HG02938 (cell line): ENCODE results near the gene IHH.

ENCODE experiments used
- ATAC-seq: cut with Tn5 transposase; IDR thresholded peaks from one replicate; pipeline ENCODE4 v1.9.1; 2021; ENCODE audit warnings: mild to moderate bottlenecking, moderate library complexity; ENCODE audit not compliant: unreplicated experiment

IHH gene

GRCh38 chr2:219060821-219061791 lies at the start of gene IHH:
IHH (minus strand) TSS chr2:219060921; CDS start chr2:219060467, 454 bp downstream.
- no peak for ATAC-seq

GRCh38 chr2:219109471-219109870 lies 48.8 kb upstream of the IHH start:
- ATAC-seq = no peak

GRCh38 chr2:219107758-219108157 lies 47.0 kb upstream of the IHH start:
- ATAC-seq = no peak

- ATAC-seq = no peak
Measured at GRCh38 chr2:219106251-219106650, 45.5 kb upstream of the IHH start.

GRCh38 chr2:219104107-219105035 lies 43.6 kb upstream of the IHH start:
- ATAC-seq = no peak

GRCh38 chr2:219099329-219099728 lies 38.6 kb upstream of the IHH start:
- no peak for ATAC-seq

- no peak for ATAC-seq
Measured at GRCh38 chr2:219095406-219095935, 34.8 kb upstream of the IHH start.

GRCh38 chr2:219094171-219094570 lies 33.5 kb upstream of the IHH start:
- no peak for ATAC-seq

GRCh38 chr2:219090436-219091299 lies 29.9 kb upstream of the IHH start:
- ATAC-seq = no peak

- no peak for ATAC-seq
Measured at GRCh38 chr2:219089330-219089729, 28.6 kb upstream of the IHH start.

GRCh38 chr2:219087848-219088247 lies 27.1 kb upstream of the IHH start:
- ATAC-seq = no peak

- no peak for ATAC-seq
Measured at GRCh38 chr2:219087361-219087760, 26.6 kb upstream of the IHH start.

GRCh38 chr2:219086196-219086595 lies 25.5 kb upstream of the IHH start:
- ATAC-seq = no peak

- ATAC-seq = no peak
Measured at GRCh38 chr2:219084791-219085190, 24.1 kb upstream of the IHH start.

GRCh38 chr2:219082332-219082958 lies 21.7 kb upstream of the IHH start:
- no peak for ATAC-seq

GRCh38 chr2:219081701-219082331 lies 21.1 kb upstream of the IHH start:
- no peak for ATAC-seq

GRCh38 chr2:219081096-219081495 lies 20.4 kb upstream of the IHH start:
- no peak for ATAC-seq

GRCh38 chr2:219079417-219079816 lies 18.7 kb upstream of the IHH start:
- ATAC-seq = no peak

- no peak for ATAC-seq
Measured at GRCh38 chr2:219078951-219079350, 18.2 kb upstream of the IHH start.
